NCI-H2196 treated with DMSO at 0.1 percent for 48 hours (cell line): ENCODE results near the gene SELENOW.
"Not testable (repeated sequence)": the region's sequence is repeated elsewhere in the genome, so short reads cannot be mapped to it uniquely, and the experiment has no call there.

Experiments
- DNase-seq: peaks from one replicate; lab custom pipeline; 2025; ENCODE audit not compliant: unreplicated experiment; lab: John Stamatoyannopoulos, UW

SELENOW gene

GRCh38 chr19:47778049-47778953 is at the start of gene SELENOW:
Gene SELENOW (plus strand): TSS chr19:47778703. CDS start chr19:47778786, 83 bp downstream.
- peak; percentile 57 for DNase-seq

GRCh38 chr19:47729468-47729798 is 49.1 kb upstream of the SELENOW start:
- no peak for DNase-seq

GRCh38 chr19:47729799-47730520 is 48.5 kb upstream of the SELENOW start:
- no peak for DNase-seq

- DNase-seq: no peak
These were observed 48.0 kb upstream of the SELENOW start for GRCh38 chr19:47730521-47730889.

- no peak for DNase-seq
These were observed 47.6 kb upstream of the SELENOW start for GRCh38 chr19:47730910-47731309.

- no peak for DNase-seq
These were observed 43.4 kb upstream of the SELENOW start for GRCh38 chr19:47735131-47735530.

GRCh38 chr19:47740866-47741519 is 37.5 kb upstream of the SELENOW start:
- no peak for DNase-seq

- no peak for DNase-seq
These were observed 36.9 kb upstream of the SELENOW start for GRCh38 chr19:47741544-47742140.

GRCh38 chr19:47742634-47743033 is 35.9 kb upstream of the SELENOW start:
- no peak for DNase-seq

- peak; percentile 80 for DNase-seq
These were observed 33.2 kb upstream of the SELENOW start, which contains the start of gene NOP53 for GRCh38 chr19:47745010-47745901. Gene NOP53 (plus strand): TSS chr19:47745546. CDS start chr19:47745560, 14 bp downstream.

- DNase-seq: not testable (repeated sequence)
These were observed 32.4 kb upstream of the SELENOW start for GRCh38 chr19:47746129-47746528.

- no peak for DNase-seq
These were observed 29.2 kb upstream of the SELENOW start for GRCh38 chr19:47749326-47749725.

- DNase-seq: no peak
These were observed 27.8 kb upstream of the SELENOW start for GRCh38 chr19:47750752-47751151.

- no peak for DNase-seq
These were observed 25.9 kb upstream of the SELENOW start for GRCh38 chr19:47752440-47753211.

GRCh38 chr19:47754206-47755064 is 24.1 kb upstream of the SELENOW start:
- DNase-seq: no peak

GRCh38 chr19:47755065-47755761 is 23.3 kb upstream of the SELENOW start:
- no peak for DNase-seq

- DNase-seq: no peak
These were observed 22.5 kb upstream of the SELENOW start for GRCh38 chr19:47755762-47756626.
